WTC11 (cell line): ENCODE results near the gene SALL3. TPM values are rescaled to one million over a fixed set of nuclear protein-coding genes. Genes with fewer than 3 reads are reported as not detected.
A peak's percentile ranks its signal among the peaks of the same experiment; 100 is the strongest.

Experiments
- ATAC-seq: fragments of 200-7000 bp; cut with Tn5 transposase; 2 replicates; pipeline ENCODE4 v1.10.0; 2021; ENCODE audit warnings: mild to moderate bottlenecking, moderate library complexity
- CTCF ChIA-PET: fragments of 300-600 bp; sonication (Branson Sonifier 250); formaldehyde crosslinking; loops from one replicate; lab custom pipeline; 2021; ENCODE audit warnings: antibody characterized with exemption; lab: Charles Lee
- POLR2A ChIA-PET: fragments of 350-600 bp; sonication (Branson Sonifier 250); formaldehyde crosslinking; loops from one replicate; lab custom pipeline; 2021; ENCODE audit warnings: antibody characterized with exemption; lab: Charles Lee
- DNase-seq: peaks from one replicate; pipeline ENCODE4 v3.0.0; 2021; ENCODE audit warnings: low spot score
- H3K27ac Mint-ChIP-seq: 2 replicates; pipeline ENCODE4 v1.8.0; 2021; ENCODE audit warnings: mixed read lengths
- H3K27me3 Mint-ChIP-seq: 2 replicates; pipeline ENCODE4 v1.8.0; 2021; ENCODE audit warnings: low read depth, mild to moderate bottlenecking, moderate library complexity, mixed read lengths
- H3K36me3 Mint-ChIP-seq: 2 replicates; pipeline ENCODE4 v1.8.0; 2021; ENCODE audit warnings: mixed read lengths
- H3K4me1 Mint-ChIP-seq: 2 replicates; pipeline ENCODE4 v1.8.0; 2022; ENCODE audit warnings: mixed read lengths
- H3K4me3 Mint-ChIP-seq: 2 replicates; pipeline ENCODE4 v1.8.0; 2021; ENCODE audit warnings: mild to moderate bottlenecking, moderate library complexity, mixed read lengths
- H3K9me3 Mint-ChIP-seq: 2 replicates; pipeline ENCODE4 v1.8.0; 2021; ENCODE audit warnings: mixed read lengths
- CREB1 ChIP-seq: sonication (generic); formaldehyde crosslinking; IDR thresholded peaks from 2 replicates; pipeline ENCODE4 v1.8.0; 2023; ENCODE audit warnings: mild to moderate bottlenecking, missing genetic modification reagents
- CREM ChIP-seq: sonication (generic); formaldehyde crosslinking; IDR thresholded peaks from 2 replicates; pipeline ENCODE4 v1.8.1; 2022; ENCODE audit warnings: mild to moderate bottlenecking, missing genetic modification reagents, moderate library complexity
- E2F4 ChIP-seq: sonication (generic); formaldehyde crosslinking; IDR thresholded peaks from 2 replicates; pipeline ENCODE4 v1.8.1; 2022; ENCODE audit warnings: low read depth, mild to moderate bottlenecking, moderate library complexity, missing genetic modification reagents, borderline replicate concordance
- EMX1 ChIP-seq: fragments of 250-450 bp; sonication (Bioruptor Pico); IDR thresholded peaks from 2 replicates; pipeline ENCODE4 v1.8.0; 2021; ENCODE audit warnings: mild to moderate bottlenecking
- ETV6 ChIP-seq: sonication (generic); formaldehyde crosslinking; IDR thresholded peaks from 2 replicates; pipeline ENCODE4 v1.8.1; 2022; ENCODE audit warnings: mild to moderate bottlenecking, missing genetic modification reagents
- FOXK1 ChIP-seq: sonication (generic); formaldehyde crosslinking; IDR thresholded peaks from 2 replicates; pipeline ENCODE4 v1.8.0; 2022; ENCODE audit warnings: mild to moderate bottlenecking, moderate library complexity, missing genetic modification reagents
- GABPB1 ChIP-seq: sonication (generic); formaldehyde crosslinking; IDR thresholded peaks from 2 replicates; pipeline ENCODE4 v1.8.1; 2023; ENCODE audit warnings: mild to moderate bottlenecking, missing genetic modification reagents
- MAX ChIP-seq: sonication (generic); formaldehyde crosslinking; IDR thresholded peaks from 2 replicates; pipeline ENCODE4 v1.8.0; 2022; ENCODE audit warnings: mild to moderate bottlenecking, missing genetic modification reagents
- NFATC4 ChIP-seq: fragments of 250-450 bp; sonication (Bioruptor Pico); IDR thresholded peaks from 2 replicates; pipeline ENCODE4 v1.9.0; 2021; ENCODE audit warnings: mild to moderate bottlenecking
- PRRX2 ChIP-seq: fragments of 250-450 bp; sonication (Bioruptor Pico); IDR thresholded peaks from 2 replicates; pipeline ENCODE4 v1.8.0; 2021; ENCODE audit warnings: mild to moderate bottlenecking
- total RNA-seq: library from RNA; stranded (reverse); gene quantifications from 3 replicates; pipeline ENCODE4 v1.2.3, GENCODE V29; 2021
- TF ChIP-seq, protein P1 (sequence below): fragments of 250-450 bp; sonication (Bioruptor Pico); IDR thresholded peaks from 2 replicates; pipeline ENCODE4 v1.9.0; 2021; ENCODE audit warnings: moderate library complexity, mild to moderate bottlenecking, inconsistent platforms, borderline replicate concordance
- TF ChIP-seq, protein P2 (sequence below): sonication (generic); formaldehyde crosslinking; IDR thresholded peaks from 2 replicates; pipeline ENCODE4 v1.8.0; 2023; ENCODE audit warnings: missing genetic modification reagents, mild to moderate bottlenecking, borderline replicate concordance
- TF ChIP-seq, protein P3 (sequence below): sonication (generic); formaldehyde crosslinking; conservative IDR thresholded peaks from 2 replicates; pipeline ENCODE4 v1.8.1; 2022; ENCODE audit warnings: mild to moderate bottlenecking, missing genetic modification reagents
- TF ChIP-seq, protein P4 (sequence below): fragments of 250-450 bp; sonication (Bioruptor Pico); IDR thresholded peaks from 2 replicates; pipeline ENCODE4 v2.1.2; 2022; ENCODE audit warnings: mild to moderate bottlenecking, moderate library complexity
- TF ChIP-seq, protein P5 (sequence below): fragments of 250-450 bp; sonication (Bioruptor Pico); IDR thresholded peaks from 2 replicates; pipeline ENCODE4 v1.9.0; 2021; ENCODE audit warnings: mild to moderate bottlenecking, borderline replicate concordance
- TF ChIP-seq, protein P6 (sequence below): sonication (generic); formaldehyde crosslinking; IDR thresholded peaks from 2 replicates; pipeline ENCODE4 v1.8.1; 2023; ENCODE audit warnings: mild to moderate bottlenecking, missing genetic modification reagents

SALL3 gene
- total RNA-seq, 1 experiment from 2014 or later: 87.0 TPM

GRCh38 chr18:79005653-79006052 is 26.0 kb downstream of the SALL3 start:
- TF ChIP-seq NFATC4: no peak
- TF ChIP-seq, protein P1, sequence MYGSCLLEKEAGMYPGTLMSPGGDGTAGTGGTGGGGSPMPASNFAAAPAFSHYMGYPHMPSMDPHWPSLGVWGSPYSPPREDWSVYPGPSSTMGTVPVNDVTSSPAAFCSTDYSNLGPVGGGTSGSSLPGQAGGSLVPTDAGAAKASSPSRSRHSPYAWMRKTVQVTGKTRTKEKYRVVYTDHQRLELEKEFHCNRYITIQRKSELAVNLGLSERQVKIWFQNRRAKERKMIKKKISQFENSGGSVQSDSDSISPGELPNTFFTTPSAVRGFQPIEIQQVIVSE (CRISPR knock-in tag): no peak
- no peak for TF ChIP-seq ETV6 (CRISPR knock-in tag)
- TF ChIP-seq, protein P2, sequence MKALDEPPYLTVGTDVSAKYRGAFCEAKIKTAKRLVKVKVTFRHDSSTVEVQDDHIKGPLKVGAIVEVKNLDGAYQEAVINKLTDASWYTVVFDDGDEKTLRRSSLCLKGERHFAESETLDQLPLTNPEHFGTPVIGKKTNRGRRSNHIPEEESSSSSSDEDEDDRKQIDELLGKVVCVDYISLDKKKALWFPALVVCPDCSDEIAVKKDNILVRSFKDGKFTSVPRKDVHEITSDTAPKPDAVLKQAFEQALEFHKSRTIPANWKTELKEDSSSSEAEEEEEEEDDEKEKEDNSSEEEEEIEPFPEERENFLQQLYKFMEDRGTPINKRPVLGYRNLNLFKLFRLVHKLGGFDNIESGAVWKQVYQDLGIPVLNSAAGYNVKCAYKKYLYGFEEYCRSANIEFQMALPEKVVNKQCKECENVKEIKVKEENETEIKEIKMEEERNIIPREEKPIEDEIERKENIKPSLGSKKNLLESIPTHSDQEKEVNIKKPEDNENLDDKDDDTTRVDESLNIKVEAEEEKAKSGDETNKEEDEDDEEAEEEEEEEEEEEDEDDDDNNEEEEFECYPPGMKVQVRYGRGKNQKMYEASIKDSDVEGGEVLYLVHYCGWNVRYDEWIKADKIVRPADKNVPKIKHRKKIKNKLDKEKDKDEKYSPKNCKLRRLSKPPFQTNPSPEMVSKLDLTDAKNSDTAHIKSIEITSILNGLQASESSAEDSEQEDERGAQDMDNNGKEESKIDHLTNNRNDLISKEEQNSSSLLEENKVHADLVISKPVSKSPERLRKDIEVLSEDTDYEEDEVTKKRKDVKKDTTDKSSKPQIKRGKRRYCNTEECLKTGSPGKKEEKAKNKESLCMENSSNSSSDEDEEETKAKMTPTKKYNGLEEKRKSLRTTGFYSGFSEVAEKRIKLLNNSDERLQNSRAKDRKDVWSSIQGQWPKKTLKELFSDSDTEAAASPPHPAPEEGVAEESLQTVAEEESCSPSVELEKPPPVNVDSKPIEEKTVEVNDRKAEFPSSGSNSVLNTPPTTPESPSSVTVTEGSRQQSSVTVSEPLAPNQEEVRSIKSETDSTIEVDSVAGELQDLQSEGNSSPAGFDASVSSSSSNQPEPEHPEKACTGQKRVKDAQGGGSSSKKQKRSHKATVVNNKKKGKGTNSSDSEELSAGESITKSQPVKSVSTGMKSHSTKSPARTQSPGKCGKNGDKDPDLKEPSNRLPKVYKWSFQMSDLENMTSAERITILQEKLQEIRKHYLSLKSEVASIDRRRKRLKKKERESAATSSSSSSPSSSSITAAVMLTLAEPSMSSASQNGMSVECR (CRISPR knock-in tag): no peak
- TF ChIP-seq CREB1 (CRISPR knock-in tag): no peak
- TF ChIP-seq, protein P3, sequence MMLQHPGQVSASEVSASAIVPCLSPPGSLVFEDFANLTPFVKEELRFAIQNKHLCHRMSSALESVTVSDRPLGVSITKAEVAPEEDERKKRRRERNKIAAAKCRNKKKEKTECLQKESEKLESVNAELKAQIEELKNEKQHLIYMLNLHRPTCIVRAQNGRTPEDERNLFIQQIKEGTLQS (CRISPR knock-in tag): no peak
- TF ChIP-seq CREM (CRISPR knock-in tag): no peak
- TF ChIP-seq EMX1 (CRISPR knock-in tag): no peak
- no peak for TF ChIP-seq E2F4 (CRISPR knock-in tag)
- no peak for TF ChIP-seq MAX (CRISPR knock-in tag)
- Mint-ChIP-seq H3K4me1 (no peaks in the 10 kb centered on the region), H3K9me3 (0 out of 2 replicates have a peak, but pooled peaks cover 5% of the 10 kb centered on the region), H3K27ac (no peak overlapping the region), H3K27me3 (no peaks in the 10 kb centered on the region), H3K36me3 (peaks cover 15% of the 10 kb centered on the region), H3K4me3 (no peak overlapping the region)
- ChIA-PET CTCF (no interaction called here), POLR2A (no interaction called here)
- ATAC-seq (0 out of 2 replicates have a peak, but pooled peaks have one; percentile 9), DNase-seq (no peak)

- no peaks in the 10 kb centered on the region for H3K27me3 Mint-ChIP-seq
- no peak for DNase-seq
- CTCF ChIA-PET: no interaction called here
- TF ChIP-seq, protein P4, sequence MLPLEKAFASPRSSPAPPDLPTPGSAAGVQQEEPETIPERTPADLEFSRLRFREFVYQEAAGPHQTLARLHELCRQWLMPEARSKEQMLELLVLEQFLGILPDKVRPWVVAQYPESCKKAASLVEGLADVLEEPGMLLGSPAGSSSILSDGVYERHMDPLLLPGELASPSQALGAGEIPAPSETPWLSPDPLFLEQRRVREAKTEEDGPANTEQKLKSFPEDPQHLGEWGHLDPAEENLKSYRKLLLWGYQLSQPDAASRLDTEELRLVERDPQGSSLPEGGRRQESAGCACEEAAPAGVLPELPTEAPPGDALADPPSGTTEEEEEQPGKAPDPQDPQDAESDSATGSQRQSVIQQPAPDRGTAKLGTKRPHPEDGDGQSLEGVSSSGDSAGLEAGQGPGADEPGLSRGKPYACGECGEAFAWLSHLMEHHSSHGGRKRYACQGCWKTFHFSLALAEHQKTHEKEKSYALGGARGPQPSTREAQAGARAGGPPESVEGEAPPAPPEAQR (CRISPR knock-in tag): no peak
- no peak for TF ChIP-seq GABPB1
- TF ChIP-seq FOXK1 (CRISPR knock-in tag): no peak
- TF ChIP-seq, protein P1 (CRISPR knock-in tag): no peak
- TF ChIP-seq, protein P5, sequence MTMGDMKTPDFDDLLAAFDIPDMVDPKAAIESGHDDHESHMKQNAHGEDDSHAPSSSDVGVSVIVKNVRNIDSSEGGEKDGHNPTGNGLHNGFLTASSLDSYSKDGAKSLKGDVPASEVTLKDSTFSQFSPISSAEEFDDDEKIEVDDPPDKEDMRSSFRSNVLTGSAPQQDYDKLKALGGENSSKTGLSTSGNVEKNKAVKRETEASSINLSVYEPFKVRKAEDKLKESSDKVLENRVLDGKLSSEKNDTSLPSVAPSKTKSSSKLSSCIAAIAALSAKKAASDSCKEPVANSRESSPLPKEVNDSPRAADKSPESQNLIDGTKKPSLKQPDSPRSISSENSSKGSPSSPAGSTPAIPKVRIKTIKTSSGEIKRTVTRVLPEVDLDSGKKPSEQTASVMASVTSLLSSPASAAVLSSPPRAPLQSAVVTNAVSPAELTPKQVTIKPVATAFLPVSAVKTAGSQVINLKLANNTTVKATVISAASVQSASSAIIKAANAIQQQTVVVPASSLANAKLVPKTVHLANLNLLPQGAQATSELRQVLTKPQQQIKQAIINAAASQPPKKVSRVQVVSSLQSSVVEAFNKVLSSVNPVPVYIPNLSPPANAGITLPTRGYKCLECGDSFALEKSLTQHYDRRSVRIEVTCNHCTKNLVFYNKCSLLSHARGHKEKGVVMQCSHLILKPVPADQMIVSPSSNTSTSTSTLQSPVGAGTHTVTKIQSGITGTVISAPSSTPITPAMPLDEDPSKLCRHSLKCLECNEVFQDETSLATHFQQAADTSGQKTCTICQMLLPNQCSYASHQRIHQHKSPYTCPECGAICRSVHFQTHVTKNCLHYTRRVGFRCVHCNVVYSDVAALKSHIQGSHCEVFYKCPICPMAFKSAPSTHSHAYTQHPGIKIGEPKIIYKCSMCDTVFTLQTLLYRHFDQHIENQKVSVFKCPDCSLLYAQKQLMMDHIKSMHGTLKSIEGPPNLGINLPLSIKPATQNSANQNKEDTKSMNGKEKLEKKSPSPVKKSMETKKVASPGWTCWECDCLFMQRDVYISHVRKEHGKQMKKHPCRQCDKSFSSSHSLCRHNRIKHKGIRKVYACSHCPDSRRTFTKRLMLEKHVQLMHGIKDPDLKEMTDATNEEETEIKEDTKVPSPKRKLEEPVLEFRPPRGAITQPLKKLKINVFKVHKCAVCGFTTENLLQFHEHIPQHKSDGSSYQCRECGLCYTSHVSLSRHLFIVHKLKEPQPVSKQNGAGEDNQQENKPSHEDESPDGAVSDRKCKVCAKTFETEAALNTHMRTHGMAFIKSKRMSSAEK: no peak
- TF ChIP-seq, protein P6, sequence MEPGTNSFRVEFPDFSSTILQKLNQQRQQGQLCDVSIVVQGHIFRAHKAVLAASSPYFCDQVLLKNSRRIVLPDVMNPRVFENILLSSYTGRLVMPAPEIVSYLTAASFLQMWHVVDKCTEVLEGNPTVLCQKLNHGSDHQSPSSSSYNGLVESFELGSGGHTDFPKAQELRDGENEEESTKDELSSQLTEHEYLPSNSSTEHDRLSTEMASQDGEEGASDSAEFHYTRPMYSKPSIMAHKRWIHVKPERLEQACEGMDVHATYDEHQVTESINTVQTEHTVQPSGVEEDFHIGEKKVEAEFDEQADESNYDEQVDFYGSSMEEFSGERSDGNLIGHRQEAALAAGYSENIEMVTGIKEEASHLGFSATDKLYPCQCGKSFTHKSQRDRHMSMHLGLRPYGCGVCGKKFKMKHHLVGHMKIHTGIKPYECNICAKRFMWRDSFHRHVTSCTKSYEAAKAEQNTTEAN (CRISPR knock-in tag): no peak
- TF ChIP-seq PRRX2 (CRISPR knock-in tag): no peak
Observed at GRCh38 chr18:79006106-79006795, 26.6 kb downstream of the SALL3 start.

More at GRCh38 chr18:79006106-79006795, 26.6 kb downstream of the SALL3 start:
- ATAC-seq: peak; percentile 12
- Mint-ChIP-seq H3K9me3 (0 out of 2 replicates have a peak, but pooled peaks cover 5% of the 10 kb centered on the region), H3K36me3 (peaks cover 15% of the 10 kb centered on the region), H3K27ac (no peak overlapping the region), H3K4me1 (no peaks in the 10 kb centered on the region), H3K4me3 (no peak overlapping the region)
- POLR2A ChIA-PET: no interaction called here
